HepG2 (cell line): ENCODE measurements around the gene CDK17. TPM values are rescaled to one million over a fixed set of nuclear protein-coding genes. Genes with fewer than 3 reads are reported as not detected.

Source experiments
- ADNP ChIP-seq: sonication (generic); formaldehyde crosslinking; IDR thresholded peaks from 2 replicates; pipeline ENCODE4 v1.4.0; 2020; ENCODE audit warnings: missing genetic modification reagents
- BORCS8-MEF2B ChIP-seq: sonication (generic); formaldehyde crosslinking; IDR thresholded peaks from 2 replicates; pipeline ENCODE4 v1.8.0; 2022; ENCODE audit warnings: mild to moderate bottlenecking, missing genetic modification reagents
- CHD2 ChIP-seq: IDR thresholded peaks from 2 replicates; pipeline ENCODE4 v1.6.1; 2011; ENCODE audit warnings: low read depth, low read length, improper control_type of control experiment
- GTF3A ChIP-seq: sonication (generic); formaldehyde crosslinking; conservative IDR thresholded peaks from 2 replicates; pipeline ENCODE4 v1.4.0; 2020; ENCODE audit warnings: mild to moderate bottlenecking, missing genetic modification reagents
- JUN ChIP-seq: sonication (generic); formaldehyde crosslinking; IDR thresholded peaks from 2 replicates; pipeline ENCODE4 v1.4.0; 2020; ENCODE audit warnings: mild to moderate bottlenecking, missing genetic modification reagents
- MED1 ChIP-seq: sonication (generic); formaldehyde crosslinking; IDR thresholded peaks from 2 replicates; pipeline ENCODE4 v1.4.0; 2020; ENCODE audit warnings: missing genetic modification reagents
- MEF2D ChIP-seq: sonication (generic); formaldehyde crosslinking; IDR thresholded peaks from 2 replicates; pipeline ENCODE4 v1.5.1; 2020; ENCODE audit warnings: mild to moderate bottlenecking, missing genetic modification reagents
- NFKB2 ChIP-seq: sonication (generic); formaldehyde crosslinking; IDR thresholded peaks from 2 replicates; pipeline ENCODE4 v1.4.0; 2020; ENCODE audit warnings: missing genetic modification reagents, borderline replicate concordance
- NR2F1 ChIP-seq, 2 experiments: fragments of 450-650 bp in 1 of 2; formaldehyde crosslinking in 1 of 2; IDR thresholded peaks; 2 replicates each; pipeline versions ENCODE4 v1.5.0 to v1.6.1; 2016 to 2020; ENCODE audit warnings: mild to moderate bottlenecking in 1 of 2, missing compliant biosample characterization in 1 of 2, missing genetic modification reagents in 1 of 2, moderate library complexity in 1 of 2
- RAD21 ChIP-seq: fragments of 450-650 bp; formaldehyde crosslinking; IDR thresholded peaks from 2 replicates; pipeline ENCODE4 v1.5.0; 2020; ENCODE audit warnings: mild to moderate bottlenecking
- RBM39 ChIP-seq: fragments of 200-400 bp; formaldehyde crosslinking; IDR thresholded peaks from one replicate; pipeline ENCODE4 v1.6.1; 2018; ENCODE audit warnings: antibody characterized with exemption, mild to moderate bottlenecking, low read depth, low read length; ENCODE audit not compliant: poor library complexity, severe bottlenecking
- REXO4 ChIP-seq: sonication (generic); formaldehyde crosslinking; IDR thresholded peaks from 2 replicates; pipeline ENCODE4 v1.8.0; 2022; ENCODE audit warnings: missing genetic modification reagents, mild to moderate bottlenecking, borderline replicate concordance
- RXRA ChIP-seq: sonication (generic); formaldehyde crosslinking; IDR thresholded peaks from 2 replicates; pipeline ENCODE4 v1.5.1; 2020; ENCODE audit warnings: missing genetic modification reagents
- SOX13 ChIP-seq, 3 experiments: fragments of 450-650 bp in 1 of 3; sonication (generic) in 1 of 3; formaldehyde crosslinking in 1 of 3; IDR thresholded peaks in 2 of 3; conservative IDR thresholded peaks in 1 of 3; 2 replicates each; pipeline versions ENCODE4 v1.5.0 to v1.6.1; 2016 to 2020; ENCODE audit warnings: antibody characterized with exemption in 1 of 3, mild to moderate bottlenecking in 1 of 3, missing compliant biosample characterization in 1 of 3, missing genetic modification reagents in 1 of 3, moderate library complexity in 1 of 3
- SP2 ChIP-seq: sonication (generic); formaldehyde crosslinking; IDR thresholded peaks from 2 replicates; pipeline ENCODE4 v1.5.1; 2020; ENCODE audit warnings: mild to moderate bottlenecking, missing genetic modification reagents
- TFDP1 ChIP-seq: IDR thresholded peaks from 2 replicates; pipeline ENCODE4 v1.6.1; 2016; ENCODE audit warnings: missing compliant biosample characterization, missing genetic modification reagents, borderline replicate concordance
- WIZ ChIP-seq: sonication (generic); formaldehyde crosslinking; IDR thresholded peaks from 2 replicates; pipeline ENCODE4 v1.5.1; 2020; ENCODE audit warnings: mild to moderate bottlenecking, missing genetic modification reagents
- ZNF337 ChIP-seq: sonication (generic); formaldehyde crosslinking; IDR thresholded peaks from 2 replicates; pipeline ENCODE4 v1.5.1; 2020; ENCODE audit warnings: missing genetic modification reagents, low read depth, mild to moderate bottlenecking, borderline replicate concordance
- ZNF580 ChIP-seq: IDR thresholded peaks from 2 replicates; pipeline ENCODE4 v1.6.1; 2016; ENCODE audit warnings: low read depth, borderline replicate concordance
- polyA plus RNA-seq, 8 experiments: library from polyadenylated mRNA; depleted of rRNA in 3 of 8; stranded (reverse) in 7 of 8; unstranded in 1 of 8; fragments of >200 nt; fragmentation: Illumina TruSeq in 4 of 8; extraction: Trizol in 4 of 8; gene quantifications; 2 replicates each; pipeline versions ENCODE4 v1.2.1 to v1.2.3, GENCODE V29; 2011 to 2016; ENCODE audit warnings: low read depth in 4 of 8, missing spikeins in 1 of 8, mixed read lengths in 1 of 8; ENCODE audit not compliant: insufficient read depth in 1 of 8
- total RNA-seq, 5 experiments: library from RNA; depleted of rRNA; stranded (reverse); fragments of >200 nt; fragmentation: Illumina TruSeq; extraction: Trizol; gene quantifications; 2 replicates each; pipeline ENCODE4 v1.2.3, GENCODE V29; 2016; ENCODE audit warnings: low read depth in 1 of 5
- TF ChIP-seq, protein P1 (sequence below): IDR thresholded peaks from 2 replicates; pipeline ENCODE4 v1.6.1; 2016; ENCODE audit warnings: low read depth, missing genetic modification reagents, missing compliant biosample characterization
- TF ChIP-seq, protein P2 (sequence below): sonication (generic); formaldehyde crosslinking; conservative IDR thresholded peaks from 2 replicates; pipeline ENCODE4 v1.4.0; 2020; ENCODE audit warnings: missing genetic modification reagents

Gene CDK17
- total and polyA plus RNA-seq, 2 of the 13 experiments (the other 11 are each of a cell fraction or from before 2014, with no cell fraction given) = 9.9 to 22.3 TPM

GRCh38 chr12:96263449-96263902 is 136.8 kb downstream of the CDK17 start (continued):
- TF ChIP-seq, protein P1, sequence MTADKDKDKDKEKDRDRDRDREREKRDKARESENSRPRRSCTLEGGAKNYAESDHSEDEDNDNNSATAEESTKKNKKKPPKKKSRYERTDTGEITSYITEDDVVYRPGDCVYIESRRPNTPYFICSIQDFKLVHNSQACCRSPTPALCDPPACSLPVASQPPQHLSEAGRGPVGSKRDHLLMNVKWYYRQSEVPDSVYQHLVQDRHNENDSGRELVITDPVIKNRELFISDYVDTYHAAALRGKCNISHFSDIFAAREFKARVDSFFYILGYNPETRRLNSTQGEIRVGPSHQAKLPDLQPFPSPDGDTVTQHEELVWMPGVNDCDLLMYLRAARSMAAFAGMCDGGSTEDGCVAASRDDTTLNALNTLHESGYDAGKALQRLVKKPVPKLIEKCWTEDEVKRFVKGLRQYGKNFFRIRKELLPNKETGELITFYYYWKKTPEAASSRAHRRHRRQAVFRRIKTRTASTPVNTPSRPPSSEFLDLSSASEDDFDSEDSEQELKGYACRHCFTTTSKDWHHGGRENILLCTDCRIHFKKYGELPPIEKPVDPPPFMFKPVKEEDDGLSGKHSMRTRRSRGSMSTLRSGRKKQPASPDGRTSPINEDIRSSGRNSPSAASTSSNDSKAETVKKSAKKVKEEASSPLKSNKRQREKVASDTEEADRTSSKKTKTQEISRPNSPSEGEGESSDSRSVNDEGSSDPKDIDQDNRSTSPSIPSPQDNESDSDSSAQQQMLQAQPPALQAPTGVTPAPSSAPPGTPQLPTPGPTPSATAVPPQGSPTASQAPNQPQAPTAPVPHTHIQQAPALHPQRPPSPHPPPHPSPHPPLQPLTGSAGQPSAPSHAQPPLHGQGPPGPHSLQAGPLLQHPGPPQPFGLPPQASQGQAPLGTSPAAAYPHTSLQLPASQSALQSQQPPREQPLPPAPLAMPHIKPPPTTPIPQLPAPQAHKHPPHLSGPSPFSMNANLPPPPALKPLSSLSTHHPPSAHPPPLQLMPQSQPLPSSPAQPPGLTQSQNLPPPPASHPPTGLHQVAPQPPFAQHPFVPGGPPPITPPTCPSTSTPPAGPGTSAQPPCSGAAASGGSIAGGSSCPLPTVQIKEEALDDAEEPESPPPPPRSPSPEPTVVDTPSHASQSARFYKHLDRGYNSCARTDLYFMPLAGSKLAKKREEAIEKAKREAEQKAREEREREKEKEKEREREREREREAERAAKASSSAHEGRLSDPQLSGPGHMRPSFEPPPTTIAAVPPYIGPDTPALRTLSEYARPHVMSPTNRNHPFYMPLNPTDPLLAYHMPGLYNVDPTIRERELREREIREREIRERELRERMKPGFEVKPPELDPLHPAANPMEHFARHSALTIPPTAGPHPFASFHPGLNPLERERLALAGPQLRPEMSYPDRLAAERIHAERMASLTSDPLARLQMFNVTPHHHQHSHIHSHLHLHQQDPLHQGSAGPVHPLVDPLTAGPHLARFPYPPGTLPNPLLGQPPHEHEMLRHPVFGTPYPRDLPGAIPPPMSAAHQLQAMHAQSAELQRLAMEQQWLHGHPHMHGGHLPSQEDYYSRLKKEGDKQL (CRISPR knock-in tag) = peak; percentile 71; the same call in 1 of the 2 replicates
- TF ChIP-seq RAD21 (CRISPR knock-in tag) (peak; percentile 23; the same call in 1 of the 2 replicates), NR2F1 (CRISPR knock-in tag; IDR thresholded peaks at IDR 0.05) (no peak), ZNF580 (CRISPR knock-in tag) (no peak), WIZ (CRISPR knock-in tag) (no peak), SP2 (CRISPR knock-in tag) (no peak), ZNF337 (CRISPR knock-in tag) (no peak), REXO4 (CRISPR knock-in tag) (no peak), NFKB2 (no peak), GTF3A (no peak), BORCS8-MEF2B (no peak), SOX13 (IDR thresholded peaks at IDR 0.05) (no peak), SOX13 (CRISPR knock-in tag; conservative IDR thresholded peaks at IDR 0.05 in 1 of 2, IDR thresholded peaks at IDR 0.05 in 1 of 2) (peak in 1 of 2 experiments; percentile 77; a peak in 2 of 4 replicates), RXRA (peak; percentile 26; the same call in 1 of the 2 replicates), MEF2D (CRISPR knock-in tag) (peak; percentile 64; the same call in 1 of the 2 replicates), TFDP1 (no peak), JUN (CRISPR knock-in tag) (no peak; the same call in 1 of the 2 replicates), CHD2 (no peak), ADNP (CRISPR knock-in tag) (0 out of 2 replicates have a peak, but pooled peaks have one; percentile 15), MED1 (peak; percentile 80), RBM39 (no peak)
- TF ChIP-seq, protein P2, sequence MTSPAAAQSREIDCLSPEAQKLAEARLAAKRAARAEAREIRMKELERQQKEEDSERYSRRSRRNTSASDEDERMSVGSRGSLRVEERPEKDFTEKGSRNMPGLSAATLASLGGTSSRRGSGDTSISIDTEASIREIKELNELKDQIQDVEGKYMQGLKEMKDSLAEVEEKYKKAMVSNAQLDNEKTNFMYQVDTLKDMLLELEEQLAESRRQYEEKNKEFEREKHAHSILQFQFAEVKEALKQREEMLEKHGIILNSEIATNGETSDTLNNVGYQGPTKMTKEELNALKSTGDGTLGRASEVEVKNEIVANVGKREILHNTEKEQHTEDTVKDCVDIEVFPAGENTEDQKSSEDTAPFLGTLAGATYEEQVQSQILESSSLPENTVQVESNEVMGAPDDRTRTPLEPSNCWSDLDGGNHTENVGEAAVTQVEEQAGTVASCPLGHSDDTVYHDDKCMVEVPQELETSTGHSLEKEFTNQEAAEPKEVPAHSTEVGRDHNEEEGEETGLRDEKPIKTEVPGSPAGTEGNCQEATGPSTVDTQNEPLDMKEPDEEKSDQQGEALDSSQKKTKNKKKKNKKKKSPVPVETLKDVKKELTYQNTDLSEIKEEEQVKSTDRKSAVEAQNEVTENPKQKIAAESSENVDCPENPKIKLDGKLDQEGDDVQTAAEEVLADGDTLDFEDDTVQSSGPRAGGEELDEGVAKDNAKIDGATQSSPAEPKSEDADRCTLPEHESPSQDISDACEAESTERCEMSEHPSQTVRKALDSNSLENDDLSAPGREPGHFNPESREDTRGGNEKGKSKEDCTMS (CRISPR knock-in tag) = no peak
